C4-2B (cell line): ENCODE measurements around the gene PSKH1.

Source experiments
- CTCF ChIP-seq: fragments of 450-650 bp; conservative IDR thresholded peaks from 2 replicates; pipeline ENCODE4 v1.5.1; 2017; ENCODE audit warnings: mild to moderate bottlenecking
- ZFX ChIP-seq: fragments of 450-650 bp; IDR thresholded peaks from 2 replicates; pipeline ENCODE4 v1.6.1; 2017

DNA sequence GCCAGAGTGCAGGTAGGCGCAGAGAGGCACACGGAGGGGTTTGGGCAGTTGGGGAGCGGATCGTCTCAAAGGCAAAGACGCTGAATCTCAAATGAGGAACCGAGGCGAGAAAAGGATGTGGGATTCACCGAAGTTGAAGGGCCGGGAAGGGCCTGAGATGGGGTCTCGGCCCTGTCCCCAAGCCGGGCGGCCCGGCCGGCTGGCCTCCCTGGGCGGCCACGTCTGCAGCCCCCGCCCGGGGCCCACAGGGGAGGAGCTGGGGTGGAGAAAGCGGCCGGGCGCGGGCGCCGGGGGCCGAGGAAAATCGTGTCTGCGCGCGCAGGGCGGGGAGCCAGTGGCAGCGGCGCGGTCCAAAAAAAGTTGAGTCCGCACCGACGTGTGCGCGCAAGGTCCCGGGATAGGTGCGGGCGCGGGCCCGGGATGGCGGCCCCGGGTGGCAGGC, 74.9 kb downstream of the PSKH1 start:
- no peak for TF ChIP-seq CTCF
- TF ChIP-seq ZFX: no peak
